ENCODE data around the gene TAC3. TPM values are rescaled to one million over a fixed set of nuclear protein-coding genes. Genes with fewer than 3 reads are reported as not detected.

TAC3 gene
- polyA plus RNA-seq, 10 donors, result 0.24 to 0.75 (median 0.52) TPM; not detected in 6

DNA sequence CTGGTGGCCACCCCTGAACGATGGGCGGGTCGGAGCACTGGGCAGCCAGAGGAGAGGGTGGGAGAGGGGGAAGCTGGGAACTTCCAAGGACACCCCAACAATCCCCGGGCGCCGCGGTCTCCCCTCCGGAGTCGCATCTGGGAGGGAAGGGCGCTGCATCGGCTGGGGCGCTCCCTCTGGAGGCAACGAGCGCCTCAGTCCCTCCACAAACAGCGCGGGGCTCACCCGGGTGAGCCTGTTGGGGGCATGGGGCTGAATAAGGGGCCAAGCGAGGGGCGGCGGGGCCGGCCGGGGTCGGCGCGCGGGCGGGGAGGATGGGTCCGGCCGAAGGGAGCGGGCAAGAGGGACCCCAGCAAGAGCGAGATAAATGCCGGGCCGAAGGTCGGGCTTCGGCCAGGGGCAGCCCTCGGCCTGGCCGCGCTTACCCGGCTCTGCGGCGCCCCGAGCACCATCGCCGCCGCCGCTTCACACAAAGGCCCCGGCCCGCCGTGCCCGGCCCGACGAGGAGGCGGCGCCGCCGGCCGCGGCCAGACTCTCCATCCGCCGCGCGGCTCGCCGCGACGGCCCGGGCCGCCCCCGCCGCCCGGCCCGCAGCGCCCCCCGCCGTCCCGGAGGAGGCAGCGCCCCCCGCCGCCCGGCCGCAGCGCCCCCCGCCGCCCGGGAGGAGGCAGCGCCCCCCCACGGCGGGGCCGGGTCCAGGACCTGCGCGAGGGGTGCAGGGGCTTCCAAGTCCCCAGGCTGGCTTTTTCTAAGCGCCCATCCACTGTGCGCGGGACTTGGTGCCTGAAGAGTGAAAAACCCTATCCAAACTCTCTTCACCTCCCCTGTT, 10.1 kb downstream of the TAC3 start, which contains the start of gene ZBTB39:
Gene ZBTB39 (minus strand): TSS at position 567 of the 829 bp plus-strand sequence. CDS start 1,629 bp downstream, outside the sequence.
- peak; percentile 51 to 76 (median 57) for DNase-seq

DNA sequence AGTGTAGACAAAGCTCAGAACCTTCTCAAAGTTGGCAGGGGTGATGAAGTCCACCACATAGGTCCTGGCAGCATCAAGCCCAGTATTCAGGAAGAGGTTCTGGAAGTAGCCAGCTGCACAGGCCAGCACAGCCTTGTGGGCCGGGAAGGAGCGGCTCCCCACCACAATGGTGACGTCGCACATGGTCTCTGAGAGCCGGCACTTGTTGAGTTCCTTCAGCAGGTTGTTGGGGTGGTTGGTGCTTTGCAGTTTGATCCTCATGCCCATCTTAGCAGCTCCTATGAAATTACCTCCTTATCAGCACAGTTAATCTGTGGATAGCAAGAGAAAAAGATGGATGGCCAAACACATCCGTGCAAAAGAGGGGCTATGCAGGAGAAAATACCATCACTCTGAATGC, 11.7 kb downstream of the TAC3 start:
- no peak for DNase-seq

DNA sequence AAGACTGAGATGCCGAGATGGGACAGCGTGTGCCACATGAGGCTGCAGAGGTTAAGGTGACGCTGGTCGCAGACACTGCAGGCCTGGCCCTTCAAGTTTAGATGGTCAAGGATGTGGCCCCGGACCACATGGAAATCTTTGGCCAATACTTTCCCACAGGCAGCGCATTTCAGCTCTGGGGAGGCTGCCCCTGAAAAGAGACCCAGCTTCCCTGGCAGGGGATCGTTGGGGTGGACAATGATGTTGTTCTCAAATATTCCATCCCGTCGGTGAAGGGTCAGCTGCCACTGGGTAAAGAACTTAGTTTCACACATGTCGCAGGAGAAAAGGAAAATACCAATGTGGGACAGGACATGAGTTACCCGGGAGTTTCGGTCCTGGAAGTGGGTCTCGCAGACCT, 12.9 kb downstream of the TAC3 start:
- no peak for DNase-seq

GRCh38 chr12:57001448-57001906, 14.9 kb downstream of the TAC3 start:
- DNase-seq, result peak in 1 of 3 donors; percentile 48

- DNase-seq, result no peak
Observed at GRCh38 chr12:57000393-57000792, 15.9 kb downstream of the TAC3 start.

- no peak for DNase-seq
Observed at GRCh38 chr12:56999456-56999855, 16.9 kb downstream of the TAC3 start.

DNA sequence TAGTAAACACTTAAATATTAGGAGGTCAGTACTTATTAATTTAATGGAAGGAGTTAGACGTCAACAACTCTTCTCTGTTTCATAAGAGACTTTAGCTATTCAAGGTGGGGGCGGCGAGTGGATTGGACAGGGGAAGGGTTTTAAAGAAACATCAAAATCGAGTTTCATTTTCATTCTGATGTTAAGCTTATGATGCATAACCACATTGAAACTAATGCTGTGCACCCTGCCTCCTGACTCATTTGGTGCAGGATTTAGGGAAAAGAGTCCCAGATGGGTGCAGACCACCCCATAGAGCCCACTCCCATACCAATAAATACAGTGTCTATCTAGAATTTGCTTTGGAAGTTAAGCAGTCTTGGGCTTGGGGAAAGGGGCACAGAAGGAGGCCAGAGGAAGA, 17.3 kb downstream of the TAC3 start:
- DNase-seq, result no peak

- no peak for DNase-seq
Observed at GRCh38 chr12:56998316-56998715, 18.0 kb downstream of the TAC3 start.

DNA sequence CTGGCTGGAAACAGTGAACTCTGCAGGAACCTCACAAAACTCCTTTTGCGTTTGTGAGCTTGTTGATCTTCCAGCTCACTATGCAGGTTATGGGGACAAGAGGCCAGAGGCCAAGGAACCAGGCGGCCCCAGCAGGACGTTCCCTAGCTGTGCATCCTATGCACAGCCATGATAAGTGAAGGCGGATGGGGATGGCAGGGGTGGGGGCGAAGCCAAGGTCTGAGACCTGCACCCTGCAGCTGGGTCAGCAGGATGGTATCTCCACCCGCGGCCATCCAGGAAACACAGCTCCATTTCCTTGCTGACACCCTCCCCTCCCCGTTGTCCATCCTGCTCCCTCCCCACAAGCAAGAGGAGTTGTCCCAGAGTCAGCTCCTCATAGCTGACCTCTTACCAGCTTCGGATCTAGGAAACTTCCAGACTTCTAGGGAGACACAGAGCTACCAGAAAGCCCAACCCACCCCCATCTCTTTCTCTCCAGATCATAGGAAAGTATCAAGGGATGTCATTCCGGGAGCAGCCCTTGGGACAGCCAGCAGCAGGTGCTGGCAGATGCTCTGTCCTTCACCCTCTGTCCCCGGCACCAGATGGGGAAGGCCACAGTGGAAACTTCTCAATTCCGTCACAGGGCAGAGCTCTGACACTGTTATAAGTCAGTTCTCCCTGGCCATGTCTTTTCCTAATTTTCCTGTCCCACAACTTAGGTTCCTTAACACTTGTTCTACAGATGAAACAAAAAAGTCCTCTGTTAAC, 19.4 kb downstream of the TAC3 start:
- DNase-seq, result no peak

DNA sequence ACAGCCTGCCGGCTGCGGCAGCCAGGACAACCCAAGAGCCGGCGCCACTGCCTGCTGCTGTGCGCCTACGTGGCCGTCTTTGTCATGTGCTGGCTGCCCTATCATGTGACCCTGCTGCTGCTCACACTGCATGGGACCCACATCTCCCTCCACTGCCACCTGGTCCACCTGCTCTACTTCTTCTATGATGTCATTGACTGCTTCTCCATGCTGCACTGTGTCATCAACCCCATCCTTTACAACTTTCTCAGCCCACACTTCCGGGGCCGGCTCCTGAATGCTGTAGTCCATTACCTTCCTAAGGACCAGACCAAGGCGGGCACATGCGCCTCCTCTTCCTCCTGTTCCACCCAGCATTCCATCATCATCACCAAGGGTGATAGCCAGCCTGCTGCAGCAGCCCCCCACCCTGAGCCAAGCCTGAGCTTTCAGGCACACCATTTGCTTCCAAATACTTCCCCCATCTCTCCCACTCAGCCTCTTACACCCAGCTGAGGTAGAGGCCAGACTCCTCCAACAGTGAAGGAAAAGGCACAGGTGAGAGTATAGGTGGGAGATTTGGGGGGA, 20.3 kb downstream of the TAC3 start:
- DNase-seq, result no peak

DNA sequence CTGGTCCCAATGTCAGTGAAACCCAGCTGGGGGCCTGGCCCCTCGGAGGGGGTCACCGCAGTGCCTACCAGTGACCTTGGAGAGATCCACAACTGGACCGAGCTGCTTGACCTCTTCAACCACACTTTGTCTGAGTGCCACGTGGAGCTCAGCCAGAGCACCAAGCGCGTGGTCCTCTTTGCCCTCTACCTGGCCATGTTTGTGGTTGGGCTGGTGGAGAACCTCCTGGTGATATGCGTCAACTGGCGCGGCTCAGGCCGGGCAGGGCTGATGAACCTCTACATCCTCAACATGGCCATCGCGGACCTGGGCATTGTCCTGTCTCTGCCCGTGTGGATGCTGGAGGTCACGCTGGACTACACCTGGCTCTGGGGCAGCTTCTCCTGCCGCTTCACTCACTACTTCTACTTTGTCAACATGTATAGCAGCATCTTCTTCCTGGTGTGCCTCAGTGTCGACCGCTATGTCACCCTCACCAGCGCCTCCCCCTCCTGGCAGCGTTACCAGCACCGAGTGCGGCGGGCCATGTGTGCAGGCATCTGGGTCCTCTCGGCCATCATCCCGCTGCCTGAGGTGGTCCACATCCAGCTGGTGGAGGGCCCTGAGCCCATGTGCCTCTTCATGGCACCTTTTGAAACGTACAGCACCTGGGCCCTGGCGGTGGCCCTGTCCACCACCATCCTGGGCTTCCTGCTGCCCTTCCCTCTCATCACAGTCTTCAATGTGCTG, 21.0 kb downstream of the TAC3 start:
- no peak for DNase-seq

DNA sequence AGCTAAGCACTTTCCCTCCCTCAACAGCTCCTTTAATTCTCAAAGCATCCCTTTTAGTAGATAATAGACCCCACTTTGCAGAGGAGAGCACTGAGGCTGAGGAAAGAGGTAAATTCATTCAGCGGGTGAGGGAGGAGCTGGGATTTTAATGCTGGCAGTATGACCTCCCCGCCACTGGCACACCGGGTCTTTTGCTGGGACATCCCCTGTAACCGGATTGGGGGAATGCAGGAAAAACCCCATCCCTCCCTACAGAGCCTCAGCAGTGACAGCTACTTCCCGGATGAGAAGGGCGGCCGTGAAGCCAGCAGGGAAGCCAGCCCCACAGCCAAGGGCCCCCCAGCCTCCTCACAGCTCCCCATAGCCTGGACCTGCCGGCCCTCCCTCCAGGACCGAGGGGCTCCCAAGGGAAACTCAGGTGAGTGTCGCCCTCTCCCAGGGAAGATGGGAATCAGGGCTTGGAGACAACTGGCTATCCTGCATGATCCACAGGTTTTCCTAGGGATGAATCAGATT, 22.0 kb downstream of the TAC3 start:
- DNase-seq, result no peak

DNA sequence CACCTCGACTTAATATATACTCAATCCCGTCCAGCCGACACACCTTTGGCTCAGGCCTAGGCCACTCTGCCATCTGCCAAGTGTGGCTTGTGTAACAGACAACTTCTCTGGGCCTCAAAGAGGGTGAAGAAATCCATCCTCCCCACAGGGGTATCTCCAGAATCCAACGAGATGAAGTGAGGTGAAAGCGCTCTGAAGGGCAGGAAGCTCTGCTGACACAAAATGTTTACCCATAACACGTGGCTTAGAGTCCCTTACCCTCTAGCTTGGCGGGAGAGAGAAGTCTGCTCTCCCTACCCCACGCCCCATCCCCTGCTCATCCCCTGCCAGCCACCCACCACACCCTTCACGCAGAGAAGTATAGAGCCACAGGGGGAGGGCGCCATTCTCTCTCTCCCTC, 23.0 kb downstream of the TAC3 start:
- no peak for DNase-seq

DNA sequence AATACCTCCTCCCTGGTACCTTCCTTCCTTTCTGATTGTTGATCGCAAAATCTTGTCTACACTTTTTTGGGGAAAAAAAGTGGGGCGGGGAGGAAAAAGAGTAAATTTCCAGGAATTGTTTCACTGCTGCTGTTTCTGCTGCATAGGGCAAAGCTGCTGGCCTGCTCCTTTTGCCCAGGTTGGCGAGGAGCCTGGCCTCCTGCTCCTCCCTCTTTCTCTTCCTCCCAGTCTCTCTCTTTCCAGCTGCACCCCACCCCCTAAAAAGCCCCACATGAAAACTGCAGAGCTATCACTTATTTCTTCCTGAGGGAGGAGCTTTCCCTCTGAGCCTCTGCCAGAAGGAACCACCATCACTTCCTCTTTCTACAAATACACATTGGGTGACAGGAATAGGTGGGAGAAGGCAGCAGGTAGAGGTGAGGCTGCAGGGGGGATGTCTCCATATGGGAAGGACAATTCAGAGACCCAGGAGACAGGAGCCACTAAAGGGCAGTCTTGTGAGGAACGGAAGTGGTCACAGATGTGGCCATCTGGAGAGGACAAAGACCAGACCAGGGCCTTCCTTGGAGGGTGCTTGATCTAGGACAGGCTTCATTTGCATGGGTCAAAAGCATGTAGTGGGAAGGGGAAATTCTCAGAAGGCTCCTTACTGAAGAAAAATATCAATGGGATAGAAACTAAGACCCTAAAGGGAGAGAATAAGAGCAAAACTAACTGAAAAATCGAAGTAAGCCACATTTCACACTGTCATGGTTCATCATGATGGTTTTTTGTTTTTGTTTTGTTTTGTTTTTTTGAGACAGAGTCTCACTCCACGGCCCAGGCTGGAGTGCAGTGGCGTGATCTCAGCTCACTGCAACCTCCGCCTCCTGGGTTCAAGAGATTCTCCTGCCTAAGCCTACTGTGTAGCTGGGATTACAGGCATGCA, 24.7 kb downstream of the TAC3 start:
- DNase-seq, result peak in 2 of 3 donors; percentile 19 to 64

GRCh38 chr12:56990648-56991318, 25.5 kb downstream of the TAC3 start:
- DNase-seq, result no peak

- DNase-seq, result no peak
Observed at GRCh38 chr12:56989861-56990610, 26.3 kb downstream of the TAC3 start.

- no peak for DNase-seq
Observed at GRCh38 chr12:56988207-56988739, 28.1 kb downstream of the TAC3 start.

DNA sequence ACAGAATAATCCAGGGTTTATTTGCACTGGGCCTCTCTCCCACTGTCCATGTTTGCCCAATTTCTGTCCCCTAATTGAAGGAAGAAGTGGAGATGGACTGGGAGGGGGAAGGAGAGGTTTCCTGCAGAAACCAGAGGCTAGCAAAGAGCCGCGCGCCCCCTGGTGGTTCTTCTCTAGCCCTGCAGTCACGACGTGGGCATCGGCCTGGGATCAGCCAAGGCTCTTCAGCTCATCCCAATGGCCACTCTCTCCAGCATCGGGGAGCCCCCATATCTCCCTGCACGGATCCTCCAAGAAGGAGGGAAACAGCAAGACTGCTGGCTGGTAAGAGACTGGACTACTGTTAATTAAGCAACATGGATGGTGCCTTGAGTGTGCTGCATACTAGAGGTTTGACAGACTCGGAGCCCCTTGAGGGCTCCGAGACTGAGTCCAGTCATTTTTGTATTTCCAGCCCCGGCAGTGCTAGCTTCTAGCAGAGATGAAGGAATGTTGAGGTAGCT, 28.7 kb downstream of the TAC3 start:
- DNase-seq, result peak; percentile 51 to 85 (median 76)

- DNase-seq, result no peak
Observed at GRCh38 chr12:56987011-56987410, 29.3 kb downstream of the TAC3 start.
